K562 (cell line): ENCODE data around the gene MME. TPM values are rescaled to one million over a fixed set of nuclear protein-coding genes. Genes with fewer than 3 reads are reported as not detected.
A peak's percentile ranks its signal among the peaks of the same experiment; 100 is the strongest.

Source experiments
- ATAC-seq: fragments of 200-7000 bp; cut with Tn5 transposase; 3 replicates; pipeline ENCODE4 v1.9.1; 2020; ENCODE audit warnings: moderate library complexity
- BruUV-seq: library from RNA; stranded (reverse); fragments of 400-500 nt; replicated peaks from 2 replicates; lab custom pipeline; 2021; lab: Mats Ljungman, UMichigan
- CTCF ChIA-PET: fragments of 300-600 bp; formaldehyde crosslinking; extraction: SDS; loops from one replicate; lab custom pipeline; 2021; ENCODE audit warnings: low intra/inter-chr PET ratio; lab: Yijun Ruan, JAX
- POLR2A ChIA-PET: fragments of 300-600, 350-650 bp; sonication (Branson Sonifier 250); formaldehyde crosslinking; extraction: SDS; loops from one replicate; lab custom pipeline; 2021; ENCODE audit warnings: antibody characterized with exemption, inconsistent platforms; lab: Yijun Ruan, JAX
- DNase-seq, 4 experiments: peaks; one replicate each; pipeline versions ENCODE4 v3.0.0 to v3.0.0-alpha.2; 2011 to 2018; ENCODE audit warnings: low spot score in 3 of 4, mixed read lengths in 3 of 4; ENCODE audit errors: extremely low read depth in 1 of 4
- FAIRE-seq: peaks from 2 replicates; lab custom pipeline; 2011; peaks lifted over from hg19 to GRCh38; lab: Jason Lieb, UNC
- H2AFZ ChIP-seq: 2 replicates; pipeline ENCODE4 v1.6.0; 2011; ENCODE audit warnings: low read depth, low read length, control low read depth, inconsistent platforms
- H3K27ac ChIP-seq: fragments of 200-600 bp; 3 replicates; pipeline ENCODE4 v1.8.0; 2011; ENCODE audit warnings: low read depth, mild to moderate bottlenecking, control low read depth, inconsistent platforms, low read length, moderate library complexity, mixed read lengths; ENCODE audit errors: extremely low read depth
- H3K27me3 ChIP-seq, 2 experiments: fragments of 300-600 bp in 1 of 2; 2 replicates in 1 of 2; 3 replicates in 1 of 2; pipeline versions ENCODE4 v1.6.0 to v1.8.0; 2011; ENCODE audit warnings: inconsistent platforms in 2 of 2, low read length in 2 of 2, mild to moderate bottlenecking in 1 of 2, mixed read lengths in 1 of 2, moderate library complexity in 1 of 2; ENCODE audit not compliant: control insufficient read depth in 2 of 2, insufficient read depth in 2 of 2
- H3K36me3 ChIP-seq: fragments of 300-600 bp; 3 replicates; pipeline ENCODE4 v1.8.0; 2011; ENCODE audit warnings: mild to moderate bottlenecking, low read length, inconsistent platforms; ENCODE audit not compliant: control insufficient read depth, insufficient read depth
- H3K4me1 ChIP-seq, 2 experiments: fragments of 200-600 bp in 1 of 2; replicated peaks in 1 of 2; 2 replicates in 1 of 2; 3 replicates in 1 of 2; pipeline versions ENCODE4 v1.5.1 to v1.8.0; 2011; ENCODE audit warnings: inconsistent platforms in 2 of 2, low read length in 2 of 2, mild to moderate bottlenecking in 1 of 2, mixed read lengths in 1 of 2, moderate library complexity in 1 of 2; ENCODE audit not compliant: control insufficient read depth in 2 of 2, insufficient read depth in 2 of 2
- H3K4me2 ChIP-seq: 2 replicates; pipeline ENCODE4 v1.6.1; 2011; ENCODE audit warnings: low read length, control low read depth, inconsistent platforms, mixed read lengths; ENCODE audit not compliant: insufficient read depth
- H3K4me3 ChIP-seq: fragments of 200-600 bp; sonication (generic), shearing (Covaris generic); 2 replicates; pipeline ENCODE4 v1.5.1; 2016; ENCODE audit warnings: control low read depth, inconsistent platforms
- H3K79me2 ChIP-seq: fragments of 200-600 bp; 3 replicates; pipeline ENCODE4 v1.8.0; 2011; ENCODE audit warnings: low read length, inconsistent platforms; ENCODE audit not compliant: control insufficient read depth, insufficient read depth
- H3K9ac ChIP-seq, 2 experiments: 2 replicates each; pipeline versions ENCODE4 v1.6.0 to v1.6.1; 2011; ENCODE audit warnings: low read depth in 2 of 2, low read length in 2 of 2, control low read depth in 1 of 2, inconsistent platforms in 1 of 2, mild to moderate bottlenecking in 1 of 2, mixed read lengths in 1 of 2; ENCODE audit not compliant: insufficient read depth in 1 of 2
- H3K9me1 ChIP-seq: one replicate; pipeline ENCODE4 v1.6.0; 2011; ENCODE audit warnings: inconsistent platforms, mild to moderate bottlenecking, low read length, moderate library complexity; ENCODE audit not compliant: control insufficient read depth, insufficient read depth
- H3K9me3 ChIP-seq: replicated peaks from 2 replicates; pipeline ENCODE4 v1.5.1; 2011; ENCODE audit warnings: low read depth, low read length, inconsistent platforms; ENCODE audit not compliant: control insufficient read depth, insufficient read depth
- H4K20me1 ChIP-seq: replicated peaks from 2 replicates; pipeline ENCODE4 v1.6.1; 2011; ENCODE audit warnings: low read length, inconsistent platforms, mixed read lengths; ENCODE audit not compliant: control insufficient read depth, insufficient read depth
- KDM1A ChIP-seq, 2 experiments: fragments of 450-650 bp; IDR thresholded peaks; 2 replicates each; pipeline ENCODE4 v1.6.1; 2016; ENCODE audit warnings: mild to moderate bottlenecking in 2 of 2
- ZNF316 ChIP-seq: fragments of 450-650 bp; IDR thresholded peaks from 2 replicates; pipeline ENCODE4 v1.6.1; 2016
- WGBS: fragments of 100-300 bp; shearing (Covaris generic); methylation state at CpG from one replicate; pipeline ENCODE4 v1.1.6; 2016; ENCODE audit warnings: low coverage, mixed read lengths; ENCODE audit not compliant: insufficient coverage; ENCODE audit errors: missing lambda C conversion rate; 5-methylcytosine and 5-hydroxymethylcytosine counted together
- in situ Hi-C: fragments of 300-500 bp; cut with MboI; formaldehyde crosslinking; loops from 4 replicates; pipeline ENCODE4 v1.15.0; 2018; ENCODE audit warnings: inconsistent platforms, mixed read lengths
- intact Hi-C: fragments of 100-400 bp; cut with micrococcal nuclease; formaldehyde crosslinking; loops from 2 replicates; pipeline ENCODE4 v1.14.2; 2022
- polyA plus RNA-seq, 8 experiments: library from polyadenylated mRNA; depleted of rRNA in 4 of 8; stranded (reverse) in 5 of 8; unstranded in 3 of 8; fragments of >200 nt; fragmentation: Nextera tagmentation in 2 of 8; fragmentation: Illumina TruSeq in 1 of 8; extraction: Ambion mirVana in 2 of 8; extraction: Trizol in 1 of 8; gene quantifications; 2 replicates each; pipeline versions ENCODE4 v1.2.1 to v1.2.3, GENCODE V29; 2011 to 2014; ENCODE audit warnings: inconsistent platforms in 1 of 8, missing spikeins in 1 of 8
- total RNA-seq, 7 experiments: library from RNA; depleted of rRNA in 6 of 7; stranded (reverse); fragments of >200 nt in 6 of 7; fragmentation: Illumina TruSeq in 2 of 7; extraction: Trizol in 2 of 7; gene quantifications; 2 replicates each; pipeline versions ENCODE4 v1.2.1 to v1.2.3, GENCODE V29; 2011 to 2021; ENCODE audit warnings: low replicate concordance in 1 of 7
- TF ChIP-seq, protein P1 (sequence below): sonication (generic); IDR thresholded peaks from 2 replicates; pipeline ENCODE4 v1.6.1; 2016
- TF ChIP-seq, protein P2 (sequence below), 2 experiments: fragments of 450-650 bp in 1 of 2; sonication (generic) in 1 of 2; formaldehyde crosslinking in 1 of 2; IDR thresholded peaks in 1 of 2; conservative IDR thresholded peaks in 1 of 2; 2 replicates each; pipeline versions ENCODE4 v1.6.1 to v1.8.1; 2016 to 2023; ENCODE audit warnings: mild to moderate bottlenecking in 2 of 2, moderate library complexity in 2 of 2, inconsistent platforms in 1 of 2, missing genetic modification reagents in 1 of 2
- TF ChIP-seq, protein P3 (sequence below): IDR thresholded peaks from 3 replicates; pipeline ENCODE4 v1.6.1; 2011; ENCODE audit warnings: borderline replicate concordance, mild to moderate bottlenecking; ENCODE audit not compliant: insufficient read length, insufficient read depth
- TF ChIP-seq, protein P4 (sequence below): fragments of 450-650 bp; IDR thresholded peaks from 2 replicates; pipeline ENCODE4 v1.6.1; 2016; ENCODE audit warnings: antibody characterized with exemption
- TF ChIP-seq, protein P5 (sequence below), 3 experiments: IDR thresholded peaks in 2 of 3; conservative IDR thresholded peaks in 1 of 3; 2 replicates each; pipeline ENCODE4 v1.5.1; 2011 to 2012; ENCODE audit warnings: low read length in 3 of 3, mild to moderate bottlenecking in 3 of 3, control low read depth in 2 of 3, improper control_type of control experiment in 1 of 3, inconsistent platforms in 1 of 3, low read depth in 1 of 3, mixed read lengths in 1 of 3, moderate library complexity in 1 of 3; ENCODE audit not compliant: insufficient read depth in 2 of 3

Gene MME
- total and polyA plus RNA-seq, 9 of the 15 experiments (the other 6 are each of a cell fraction or from before 2014, with no cell fraction given), result 0.80 to 8.6 (median 2.5) TPM

DNA sequence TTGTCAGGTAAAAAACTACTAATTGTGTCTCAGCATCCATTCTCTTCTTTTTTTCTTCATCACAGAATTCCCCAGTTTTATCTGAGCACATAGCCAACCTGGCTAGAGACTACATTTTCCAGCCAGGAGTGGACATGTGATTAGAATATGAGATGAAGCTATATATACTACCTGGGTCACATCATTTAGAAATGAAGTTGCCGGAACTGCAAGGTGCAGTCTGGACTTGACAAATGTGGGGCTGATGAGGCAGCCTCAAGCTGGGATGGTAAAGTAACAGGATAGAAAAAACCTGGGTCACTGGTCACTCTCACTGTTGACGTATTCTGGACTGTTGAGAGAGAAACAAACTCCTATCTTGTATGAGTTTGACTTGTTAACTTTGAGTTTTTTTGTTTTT is 113.7 kb downstream of the MME start (continued):
- TF ChIP-seq, protein P1, sequence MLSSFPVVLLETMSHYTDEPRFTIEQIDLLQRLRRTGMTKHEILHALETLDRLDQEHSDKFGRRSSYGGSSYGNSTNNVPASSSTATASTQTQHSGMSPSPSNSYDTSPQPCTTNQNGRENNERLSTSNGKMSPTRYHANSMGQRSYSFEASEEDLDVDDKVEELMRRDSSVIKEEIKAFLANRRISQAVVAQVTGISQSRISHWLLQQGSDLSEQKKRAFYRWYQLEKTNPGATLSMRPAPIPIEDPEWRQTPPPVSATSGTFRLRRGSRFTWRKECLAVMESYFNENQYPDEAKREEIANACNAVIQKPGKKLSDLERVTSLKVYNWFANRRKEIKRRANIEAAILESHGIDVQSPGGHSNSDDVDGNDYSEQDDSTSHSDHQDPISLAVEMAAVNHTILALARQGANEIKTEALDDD, result no peak
- TF ChIP-seq, protein P2, sequence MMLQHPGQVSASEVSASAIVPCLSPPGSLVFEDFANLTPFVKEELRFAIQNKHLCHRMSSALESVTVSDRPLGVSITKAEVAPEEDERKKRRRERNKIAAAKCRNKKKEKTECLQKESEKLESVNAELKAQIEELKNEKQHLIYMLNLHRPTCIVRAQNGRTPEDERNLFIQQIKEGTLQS (IDR thresholded peaks at IDR 0.05), result no peak
- TF ChIP-seq, protein P2 (CRISPR knock-in tag; conservative IDR thresholded peaks at IDR 0.05), result no peak
- TF ChIP-seq, protein P3, sequence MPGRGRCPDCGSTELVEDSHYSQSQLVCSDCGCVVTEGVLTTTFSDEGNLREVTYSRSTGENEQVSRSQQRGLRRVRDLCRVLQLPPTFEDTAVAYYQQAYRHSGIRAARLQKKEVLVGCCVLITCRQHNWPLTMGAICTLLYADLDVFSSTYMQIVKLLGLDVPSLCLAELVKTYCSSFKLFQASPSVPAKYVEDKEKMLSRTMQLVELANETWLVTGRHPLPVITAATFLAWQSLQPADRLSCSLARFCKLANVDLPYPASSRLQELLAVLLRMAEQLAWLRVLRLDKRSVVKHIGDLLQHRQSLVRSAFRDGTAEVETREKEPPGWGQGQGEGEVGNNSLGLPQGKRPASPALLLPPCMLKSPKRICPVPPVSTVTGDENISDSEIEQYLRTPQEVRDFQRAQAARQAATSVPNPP, result no peak
- TF ChIP-seq KDM1A (IDR thresholded peaks at IDR 0.05), result no peak
- TF ChIP-seq, all 486 proteins: peak for 0

DNA sequence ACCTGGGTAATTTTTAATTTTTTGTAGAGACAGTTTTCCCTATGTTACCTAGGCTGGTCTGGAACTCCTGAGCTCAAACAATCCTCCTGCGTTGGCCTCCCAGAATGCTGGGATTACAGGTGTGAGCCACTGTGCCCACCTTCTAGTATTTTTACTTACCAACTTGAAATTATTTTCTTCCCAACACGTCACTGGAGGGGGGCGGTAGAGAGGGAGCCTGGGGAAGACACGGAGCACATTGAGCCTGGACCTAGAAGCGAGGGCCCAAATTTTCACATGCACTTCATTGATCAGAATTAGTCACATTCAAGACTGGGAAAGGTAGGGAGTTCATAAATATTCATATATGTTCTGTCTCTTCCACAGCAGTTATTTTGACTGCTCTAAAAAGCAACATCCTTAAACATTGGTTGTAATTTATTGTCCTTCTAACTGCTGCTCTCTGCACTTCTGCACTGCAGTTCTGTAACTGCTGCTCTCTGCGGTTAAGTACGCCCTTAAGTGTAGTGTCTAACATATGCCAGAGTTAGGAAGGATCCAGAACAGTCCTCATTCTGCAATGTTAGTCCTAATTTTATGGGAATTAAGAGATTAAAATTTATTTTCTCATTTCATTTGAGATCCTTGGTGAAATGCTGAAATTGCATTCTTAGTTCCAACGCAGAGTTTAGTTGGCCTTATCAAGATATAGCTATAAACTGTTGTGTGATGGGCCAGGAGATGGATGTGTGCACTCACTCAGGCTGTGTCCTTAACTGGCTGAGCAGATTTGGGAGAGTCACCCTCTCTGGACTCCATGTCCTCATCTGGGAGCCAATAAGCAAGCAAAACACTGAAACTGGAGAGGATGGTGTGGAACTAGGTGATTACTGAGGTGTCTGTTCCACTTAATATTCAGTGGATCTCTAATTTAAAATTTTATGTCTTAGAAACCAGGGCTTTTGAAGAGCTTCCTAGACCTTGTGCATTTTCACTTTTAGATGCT is 115.1 kb downstream of the MME start:
- BruUV-seq, result no TSS peak
- POLR2A ChIA-PET, result no interaction called here
- H3K4me2 ChIP-seq, result no peak overlapping the region
- TF ChIP-seq ZNF316, result peak; percentile 46
- TF ChIP-seq, protein P4, sequence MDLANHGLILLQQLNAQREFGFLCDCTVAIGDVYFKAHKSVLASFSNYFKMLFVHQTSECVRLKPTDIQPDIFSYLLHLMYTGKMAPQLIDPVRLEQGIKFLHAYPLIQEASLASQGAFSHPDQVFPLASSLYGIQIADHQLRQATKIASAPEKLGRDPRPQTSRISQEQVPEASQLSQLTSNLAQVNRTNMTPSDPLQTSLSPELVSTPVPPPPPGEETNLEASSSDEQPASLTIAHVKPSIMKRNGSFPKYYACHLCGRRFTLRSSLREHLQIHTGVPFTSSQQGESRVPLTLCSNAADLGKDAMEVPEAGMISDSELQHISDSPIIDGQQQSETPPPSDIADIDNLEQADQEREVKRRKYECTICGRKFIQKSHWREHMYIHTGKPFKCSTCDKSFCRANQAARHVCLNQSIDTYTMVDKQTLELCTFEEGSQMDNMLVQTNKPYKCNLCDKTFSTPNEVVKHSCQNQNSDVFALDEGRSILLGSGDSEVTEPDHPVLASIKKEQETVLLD, result no peak
- TF ChIP-seq, protein P5, sequence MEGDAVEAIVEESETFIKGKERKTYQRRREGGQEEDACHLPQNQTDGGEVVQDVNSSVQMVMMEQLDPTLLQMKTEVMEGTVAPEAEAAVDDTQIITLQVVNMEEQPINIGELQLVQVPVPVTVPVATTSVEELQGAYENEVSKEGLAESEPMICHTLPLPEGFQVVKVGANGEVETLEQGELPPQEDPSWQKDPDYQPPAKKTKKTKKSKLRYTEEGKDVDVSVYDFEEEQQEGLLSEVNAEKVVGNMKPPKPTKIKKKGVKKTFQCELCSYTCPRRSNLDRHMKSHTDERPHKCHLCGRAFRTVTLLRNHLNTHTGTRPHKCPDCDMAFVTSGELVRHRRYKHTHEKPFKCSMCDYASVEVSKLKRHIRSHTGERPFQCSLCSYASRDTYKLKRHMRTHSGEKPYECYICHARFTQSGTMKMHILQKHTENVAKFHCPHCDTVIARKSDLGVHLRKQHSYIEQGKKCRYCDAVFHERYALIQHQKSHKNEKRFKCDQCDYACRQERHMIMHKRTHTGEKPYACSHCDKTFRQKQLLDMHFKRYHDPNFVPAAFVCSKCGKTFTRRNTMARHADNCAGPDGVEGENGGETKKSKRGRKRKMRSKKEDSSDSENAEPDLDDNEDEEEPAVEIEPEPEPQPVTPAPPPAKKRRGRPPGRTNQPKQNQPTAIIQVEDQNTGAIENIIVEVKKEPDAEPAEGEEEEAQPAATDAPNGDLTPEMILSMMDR (IDR thresholded peaks at IDR 0.05 in 2 of 3, conservative IDR thresholded peaks at IDR 0.05 in 1 of 3; ENCODE audit: insufficient read depth in 2 of 3, low read depth in 1 of 3, low read length in 3 of 3), result peak in 2 of 3 experiments; percentile 6 to 19; a peak in 2 of 6 replicates
- no peaks in the 10 kb centered on the region for H3K9me3 ChIP-seq
- CTCF ChIA-PET, result no interaction called here
- H3K27ac ChIP-seq, result no peak overlapping the region
- H3K4me3 ChIP-seq, result no peak overlapping the region
- FAIRE-seq (peak; percentile 11), ATAC-seq (peak; percentile 44; the same call in 1 of the 3 replicates), DNase-seq (peak in 1 of 4 experiments; percentile 7)
- H2AFZ ChIP-seq, result peak overlapping the region; percentile 68
- WGBS, result 55% methylated on average over 8 of the region's 8 CpGs
- H3K27me3 ChIP-seq, result no peaks in the 10 kb centered on the region
- in situ Hi-C loops, result no loop called here
- H3K36me3 ChIP-seq, result no peaks in the 10 kb centered on the region
- H3K9ac ChIP-seq, result no peak overlapping the region
- no peaks in the 10 kb centered on the region for H3K9me1 ChIP-seq
- H3K4me1 ChIP-seq, result peaks cover 0 to 7% of the 10 kb centered on the region in 2 experiments; a peak in 2 of 5 replicates
- no peaks in the 10 kb centered on the region for H4K20me1 ChIP-seq
- intact Hi-C loops, result no loop called here
- H3K79me2 ChIP-seq, result no peaks in the 10 kb centered on the region
